MM.1S (cell line): ENCODE measurements around the gene LMTK2.

Source experiments
- CTCF ChIP-seq: fragments of 300-600 bp; sonication (generic); IDR thresholded peaks from 2 replicates; pipeline ENCODE4 v1.5.1; 2016; ENCODE audit warnings: antibody characterized with exemption, low read length, mixed read lengths
- EZH2 ChIP-seq: fragments of 300-600 bp; sonication (generic); optimal IDR thresholded peaks from 2 replicates; pipeline ENCODE3; 2017; ENCODE audit warnings: low read depth, mild to moderate bottlenecking, antibody characterized with exemption, low read length, mixed read lengths
- EZH2phosphoT487 ChIP-seq: fragments of 300-600 bp; sonication (generic); IDR thresholded peaks from 2 replicates; pipeline ENCODE4 v1.6.1; 2018; ENCODE audit warnings: antibody characterized with exemption, low read length

GRCh38 chr7:98191668-98192431 is 85.2 kb downstream of the LMTK2 start:
- no peak for TF ChIP-seq CTCF
- no peak for TF ChIP-seq EZH2
- TF ChIP-seq EZH2phosphoT487: no peak
